Esophagus muscularis mucosa (tissue), 3 donors: ENCODE measurements around the gene AP1S3.

Experiments used
- POLR2A ChIP-seq: fragments of 450-650 bp; IDR thresholded peaks from one replicate; pipeline ENCODE4 v1.6.1; 2017; ENCODE audit warnings: antibody characterized with exemption, moderate library complexity, mild to moderate bottlenecking, low read depth
- POLR2AphosphoS5 ChIP-seq, 2 donors: sonication (generic); formaldehyde crosslinking; IDR thresholded peaks; one replicate each; pipeline ENCODE4 v1.6.1; 2017; ENCODE audit warnings: antibody characterized with exemption in 2 of 2
- TF ChIP-seq, protein P1 (sequence below), 3 experiments: fragments of 200-600 bp in 2 of 3; fragments of 450-650 bp in 1 of 3; sonication (generic) in 2 of 3; IDR thresholded peaks; one replicate each; pipeline ENCODE4 v1.5.1; 2017 to 2019; ENCODE audit warnings: antibody characterized with exemption in 3 of 3, mild to moderate bottlenecking in 2 of 3, moderate library complexity in 1 of 3

DNA sequence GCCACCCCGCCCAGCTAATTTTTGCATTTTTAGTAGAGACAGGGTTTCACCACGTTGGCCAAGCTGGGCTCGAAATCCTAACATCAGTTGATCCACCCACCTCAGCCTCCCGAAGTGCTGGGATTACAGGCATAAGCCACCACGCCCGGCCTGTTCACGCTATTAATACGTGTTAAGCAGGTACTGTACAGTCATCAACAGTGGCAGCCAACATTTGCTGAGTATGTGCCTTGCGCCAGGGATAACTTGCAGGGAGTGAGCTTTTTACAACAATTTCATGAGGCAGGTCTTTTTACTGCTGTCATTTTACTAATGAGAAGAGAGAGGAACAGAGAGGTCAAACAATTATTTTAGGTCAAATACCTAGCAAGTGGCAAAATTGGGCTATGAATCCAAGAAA lies 115.2 kb downstream of the AP1S3 start:
- TF ChIP-seq, protein P1, sequence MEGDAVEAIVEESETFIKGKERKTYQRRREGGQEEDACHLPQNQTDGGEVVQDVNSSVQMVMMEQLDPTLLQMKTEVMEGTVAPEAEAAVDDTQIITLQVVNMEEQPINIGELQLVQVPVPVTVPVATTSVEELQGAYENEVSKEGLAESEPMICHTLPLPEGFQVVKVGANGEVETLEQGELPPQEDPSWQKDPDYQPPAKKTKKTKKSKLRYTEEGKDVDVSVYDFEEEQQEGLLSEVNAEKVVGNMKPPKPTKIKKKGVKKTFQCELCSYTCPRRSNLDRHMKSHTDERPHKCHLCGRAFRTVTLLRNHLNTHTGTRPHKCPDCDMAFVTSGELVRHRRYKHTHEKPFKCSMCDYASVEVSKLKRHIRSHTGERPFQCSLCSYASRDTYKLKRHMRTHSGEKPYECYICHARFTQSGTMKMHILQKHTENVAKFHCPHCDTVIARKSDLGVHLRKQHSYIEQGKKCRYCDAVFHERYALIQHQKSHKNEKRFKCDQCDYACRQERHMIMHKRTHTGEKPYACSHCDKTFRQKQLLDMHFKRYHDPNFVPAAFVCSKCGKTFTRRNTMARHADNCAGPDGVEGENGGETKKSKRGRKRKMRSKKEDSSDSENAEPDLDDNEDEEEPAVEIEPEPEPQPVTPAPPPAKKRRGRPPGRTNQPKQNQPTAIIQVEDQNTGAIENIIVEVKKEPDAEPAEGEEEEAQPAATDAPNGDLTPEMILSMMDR (IDR thresholded peaks at IDR 0.05), result no peak
- TF ChIP-seq POLR2A, result no peak
- no peak for TF ChIP-seq POLR2AphosphoS5 (IDR thresholded peaks at IDR 0.05)
